Measurements from ENCODE around the gene CTNNB1.
"Not testable (repeated sequence)": the region's sequence is repeated elsewhere in the genome, so short reads cannot be mapped to it uniquely, and the experiment has no call there.

The CTNNB1 gene

DNA sequence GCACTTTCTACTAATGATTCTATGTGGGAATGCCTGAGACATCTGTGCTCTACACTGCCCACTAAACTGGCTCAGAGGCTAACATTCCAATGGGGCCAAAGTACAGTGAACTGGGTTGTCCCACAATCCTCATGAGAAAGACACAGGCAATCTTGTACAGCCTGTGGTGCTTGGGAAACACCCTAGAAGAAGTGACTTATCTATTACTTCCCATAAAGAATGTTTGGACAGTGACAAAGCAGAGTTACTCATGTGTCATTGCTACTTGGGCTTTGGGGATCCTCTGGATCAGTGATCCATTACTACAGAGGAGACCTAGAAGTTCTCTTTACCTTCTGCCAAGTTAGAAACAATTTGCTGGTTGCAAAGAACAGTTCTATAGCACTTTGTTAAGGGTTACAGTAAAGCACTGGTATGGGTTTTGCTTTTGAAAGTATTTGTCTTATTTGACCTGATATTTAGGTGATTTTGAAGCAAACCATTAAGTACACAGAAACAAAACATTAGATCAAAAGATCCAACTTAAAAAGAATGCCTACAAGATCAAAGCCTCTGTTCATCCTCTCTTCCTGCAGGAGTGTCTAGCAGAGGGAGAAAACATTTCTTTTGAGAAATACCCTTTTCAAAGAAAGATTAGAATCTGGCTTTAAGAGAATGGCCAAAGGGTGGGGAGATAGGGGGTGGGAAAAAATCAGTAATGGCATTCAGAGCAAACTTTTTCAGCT, 75.8 kb downstream of the CTNNB1 start:
- DNase-seq: no peak
- CTCF ChIA-PET: interaction anchor here (1.2 kb wide), 1 partner anchor 282 kb away, joined by 3 read pairs; no protein-coding TSS in a partner anchor
- Mint-ChIP-seq H3K4me3 (no peak overlapping the region), H3K36me3 (no peaks in the 10 kb centered on the region), H3K27me3 (no peaks in the 10 kb centered on the region), H3K27ac (no peak overlapping the region), H3K4me1 (peaks cover 4% of the 10 kb centered on the region), H3K9me3 (peaks cover 4% of the 10 kb centered on the region)

DNA sequence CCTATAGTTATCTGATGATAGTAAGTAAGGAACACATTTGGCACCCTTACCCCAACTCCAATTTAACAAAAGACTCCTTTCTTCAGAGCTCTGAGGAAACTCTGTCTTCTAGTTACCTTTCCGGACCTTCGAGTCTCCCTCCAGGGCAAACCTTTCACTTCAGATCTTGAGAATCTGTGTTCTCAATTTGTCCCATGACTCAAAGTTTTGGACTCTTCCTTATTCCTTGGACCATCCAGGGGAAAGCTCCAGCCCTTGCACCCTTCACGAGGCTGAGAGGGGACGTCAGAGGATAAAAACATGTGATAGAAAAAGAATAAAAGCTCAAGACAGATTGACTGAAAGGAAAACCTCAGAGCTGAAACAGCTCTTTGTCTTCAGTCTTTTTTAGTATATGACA, 76.9 kb downstream of the CTNNB1 start:
- H3K4me3 Mint-ChIP-seq: no peak overlapping the region
- no peaks in the 10 kb centered on the region for H3K27me3 Mint-ChIP-seq
- peaks cover 4% of the 10 kb centered on the region for H3K4me1 Mint-ChIP-seq
- H3K36me3 Mint-ChIP-seq: no peaks in the 10 kb centered on the region
- H3K27ac Mint-ChIP-seq: no peak overlapping the region
- DNase-seq: no peak
- peaks cover 4% of the 10 kb centered on the region for H3K9me3 Mint-ChIP-seq
- CTCF ChIA-PET: interaction anchor here (1.2 kb wide), 1 partner anchor 283 kb away, joined by 3 read pairs; no protein-coding TSS in a partner anchor

DNA sequence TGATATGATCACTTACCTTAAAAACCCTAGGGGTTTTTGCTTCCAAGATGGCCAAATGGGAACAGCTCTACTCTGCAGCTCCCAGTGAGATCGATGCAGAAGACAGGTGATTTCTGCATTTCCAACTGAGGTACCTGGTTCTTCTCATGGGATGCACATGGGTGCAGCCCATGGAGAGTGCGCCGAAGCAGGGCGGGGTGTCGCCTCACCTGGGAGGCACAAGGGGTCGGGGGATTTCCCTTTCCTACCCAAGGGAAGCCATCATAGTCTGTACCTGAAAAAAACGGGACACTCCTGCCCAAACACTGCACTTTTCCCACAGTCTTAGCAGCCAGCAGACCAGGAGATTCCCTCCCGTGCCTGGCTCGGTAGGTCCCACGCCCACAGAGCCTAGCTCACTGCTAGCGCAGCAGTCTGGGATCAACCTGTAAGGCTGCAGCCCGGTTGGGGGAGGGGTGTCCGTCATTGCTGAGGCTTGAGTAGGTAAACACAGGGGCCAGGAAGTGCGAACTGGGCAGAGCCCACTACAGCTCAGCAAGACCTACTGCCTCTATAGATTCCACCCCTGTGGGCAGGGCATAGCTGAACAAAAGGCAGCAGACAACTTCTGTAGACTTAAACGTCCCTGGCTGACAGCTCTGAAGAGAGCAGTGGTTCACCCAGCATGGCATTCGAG, 78.6 kb downstream of the CTNNB1 start:
- no peak for DNase-seq
- no peak overlapping the region for H3K4me3 Mint-ChIP-seq
- H3K27ac Mint-ChIP-seq: no peak overlapping the region
- H3K36me3 Mint-ChIP-seq: no peaks in the 10 kb centered on the region
- H3K9me3 Mint-ChIP-seq: peaks cover 2% of the 10 kb centered on the region
- peaks cover 4% of the 10 kb centered on the region for H3K4me1 Mint-ChIP-seq
- CTCF ChIA-PET: no interaction called here
- no peaks in the 10 kb centered on the region for H3K27me3 Mint-ChIP-seq

DNA sequence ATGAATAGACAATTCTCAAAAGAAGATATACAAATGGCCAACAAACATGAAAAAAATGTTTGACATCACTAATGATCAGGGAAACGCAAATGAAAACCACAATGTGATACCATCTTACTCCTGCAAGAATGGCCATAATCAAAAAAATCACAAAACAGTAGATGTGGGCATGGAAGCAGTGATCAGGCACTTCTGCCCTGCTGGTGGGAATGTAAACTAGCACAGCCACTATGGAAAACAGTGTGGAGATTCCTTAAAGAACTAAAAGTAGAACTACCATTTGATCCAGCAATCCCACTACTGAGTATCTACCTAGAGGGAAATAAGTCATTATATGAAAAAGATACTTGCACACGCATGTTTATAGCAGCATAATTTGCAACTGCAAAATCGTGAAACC, 85.6 kb downstream of the CTNNB1 start:
- H3K4me1 Mint-ChIP-seq, DNase-seq, H3K9me3 Mint-ChIP-seq, H3K27me3 Mint-ChIP-seq, H3K4me3 Mint-ChIP-seq, H3K36me3 Mint-ChIP-seq, CTCF ChIA-PET, H3K27ac Mint-ChIP-seq: not testable (repeated sequence)

DNA sequence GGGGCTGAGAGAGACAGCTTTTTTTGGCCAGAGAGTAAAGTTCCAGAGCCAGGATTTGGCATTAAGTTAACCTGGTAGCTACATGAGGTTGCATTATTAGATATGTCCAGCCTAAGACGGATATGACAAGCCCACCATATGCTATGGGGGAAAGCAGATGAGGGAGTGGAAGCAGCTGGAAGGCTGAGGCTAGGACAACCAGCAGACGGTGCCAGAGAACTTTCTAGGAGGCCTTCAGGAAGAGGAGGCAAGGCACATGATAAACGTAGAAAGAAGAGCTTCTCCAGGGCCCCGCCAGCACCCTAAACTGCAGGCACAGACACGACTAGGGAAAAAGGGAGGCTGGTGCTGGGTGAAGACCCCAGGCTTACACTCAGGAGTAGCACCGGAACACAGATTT, 87.0 kb downstream of the CTNNB1 start:
- H3K36me3 Mint-ChIP-seq: no peaks in the 10 kb centered on the region
- CTCF ChIA-PET: no interaction called here
- no peak overlapping the region for H3K4me3 Mint-ChIP-seq
- DNase-seq: no peak
- no peaks in the 10 kb centered on the region for H3K27me3 Mint-ChIP-seq
- no peaks in the 10 kb centered on the region for H3K9me3 Mint-ChIP-seq
- no peak overlapping the region for H3K27ac Mint-ChIP-seq
- peaks cover 6% of the 10 kb centered on the region for H3K4me1 Mint-ChIP-seq

DNA sequence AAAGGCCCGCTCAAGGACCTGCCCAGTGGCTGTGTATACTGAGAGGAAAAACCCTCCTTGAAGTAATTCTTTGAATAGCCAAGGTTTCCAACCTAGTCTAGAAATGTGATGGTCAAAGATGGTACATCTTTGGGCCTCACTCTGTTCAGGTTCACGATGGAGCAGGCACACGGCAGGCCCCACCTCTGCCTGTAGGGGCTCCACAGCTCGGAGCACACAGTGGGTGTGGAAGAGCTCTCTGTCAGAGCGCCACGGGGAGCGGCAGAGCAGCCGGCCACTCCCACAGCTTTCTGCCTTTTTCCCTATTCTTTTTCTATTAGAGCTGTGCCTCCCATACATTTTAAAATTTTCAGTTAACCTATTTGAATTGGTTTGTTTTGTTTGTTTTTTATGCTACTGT, 89.5 kb downstream of the CTNNB1 start:
- Mint-ChIP-seq H3K4me3 (no peak overlapping the region), H3K27me3 (no peaks in the 10 kb centered on the region), H3K27ac (no peak overlapping the region), H3K36me3 (no peaks in the 10 kb centered on the region), H3K9me3 (no peaks in the 10 kb centered on the region), H3K4me1 (peaks cover 6% of the 10 kb centered on the region)
- CTCF ChIA-PET: no interaction called here
- no peak for DNase-seq
